HPDE6-E6E7 (cell line): Measurements from ENCODE around the gene MS4A1.
"Not testable (repeated sequence)": the region's sequence is repeated elsewhere in the genome, so short reads cannot be mapped to it uniquely, and the experiment has no call there.

Experiments
- DNase-seq: peaks from one replicate; pipeline ENCODE4 v3.0.0; 2011; ENCODE audit warnings: missing footprints; ENCODE audit errors: extremely low spot score

The MS4A1 gene

GRCh38 chr11:60502221-60502775, 46.7 kb downstream of the MS4A1 start:
- DNase-seq, result no peak

GRCh38 chr11:60504219-60504905, 48.7 kb downstream of the MS4A1 start:
- no peak for DNase-seq

GRCh38 chr11:60509609-60510008, 54.0 kb downstream of the MS4A1 start:
- DNase-seq, result not testable (repeated sequence)

- DNase-seq, result not testable (repeated sequence)
Measured at GRCh38 chr11:60510209-60510608, 54.6 kb downstream of the MS4A1 start.

GRCh38 chr11:60511393-60511792, 55.7 kb downstream of the MS4A1 start:
- no peak for DNase-seq

GRCh38 chr11:60512651-60513225, 57.1 kb downstream of the MS4A1 start:
- no peak for DNase-seq

GRCh38 chr11:60513496-60514460, 58.1 kb downstream of the MS4A1 start:
- no peak for DNase-seq

GRCh38 chr11:60515144-60515855, 59.7 kb downstream of the MS4A1 start, which contains the start of gene MS4A13:
Gene MS4A13 (plus strand): TSS chr11:60515392. CDS start chr11:60518084, 2,692 bp downstream.
- no peak for DNase-seq
